Ishikawa (cell line): ENCODE results near the gene BBS10.
A peak's percentile ranks its signal among the peaks of the same experiment; 100 is the strongest.

Experiments used
- CEBPB ChIP-seq: IDR thresholded peaks from 2 replicates; pipeline ENCODE4 v1.6.1; 2012
- CREB1 ChIP-seq: IDR thresholded peaks from 2 replicates; pipeline ENCODE4 v1.6.1; 2012; ENCODE audit warnings: low read depth
- EGR1 ChIP-seq: IDR thresholded peaks from 2 replicates; pipeline ENCODE4 v1.6.1; 2012
- EP300 ChIP-seq: IDR thresholded peaks from 2 replicates; pipeline ENCODE4 v1.6.1; 2012; ENCODE audit warnings: borderline replicate concordance
- FOXM1 ChIP-seq: IDR thresholded peaks from 2 replicates; pipeline ENCODE4 v1.6.1; 2012; ENCODE audit warnings: low read depth, borderline replicate concordance
- NFIC ChIP-seq: IDR thresholded peaks from 2 replicates; pipeline ENCODE4 v1.6.1; 2012
- RAD21 ChIP-seq: IDR thresholded peaks from 2 replicates; pipeline ENCODE4 v1.6.1; 2012; ENCODE audit warnings: low read depth
- TAF1 ChIP-seq: IDR thresholded peaks from 2 replicates; pipeline ENCODE4 v1.6.1; 2012; ENCODE audit warnings: low read depth, mild to moderate bottlenecking
- TCF12 ChIP-seq: IDR thresholded peaks from 2 replicates; pipeline ENCODE4 v1.6.1; 2012; ENCODE audit warnings: low read depth
- TEAD4 ChIP-seq: IDR thresholded peaks from 2 replicates; pipeline ENCODE4 v1.6.1; 2012
- YY1 ChIP-seq: IDR thresholded peaks from 2 replicates; pipeline ENCODE4 v1.6.1; 2012; ENCODE audit warnings: low read depth
- ZBTB7A ChIP-seq: IDR thresholded peaks from 2 replicates; pipeline ENCODE4 v1.6.1; 2012; ENCODE audit warnings: low read depth
- TF ChIP-seq, protein P1 (sequence below): IDR thresholded peaks from 2 replicates; pipeline ENCODE4 v1.6.1; 2012
- TF ChIP-seq, protein P2 (sequence below): IDR thresholded peaks from 2 replicates; pipeline ENCODE4 v1.6.1; 2012; ENCODE audit warnings: low read depth, mild to moderate bottlenecking
- TF ChIP-seq, protein P3 (sequence below): IDR thresholded peaks from 2 replicates; pipeline ENCODE4 v1.6.1; 2012

The BBS10 gene

DNA sequence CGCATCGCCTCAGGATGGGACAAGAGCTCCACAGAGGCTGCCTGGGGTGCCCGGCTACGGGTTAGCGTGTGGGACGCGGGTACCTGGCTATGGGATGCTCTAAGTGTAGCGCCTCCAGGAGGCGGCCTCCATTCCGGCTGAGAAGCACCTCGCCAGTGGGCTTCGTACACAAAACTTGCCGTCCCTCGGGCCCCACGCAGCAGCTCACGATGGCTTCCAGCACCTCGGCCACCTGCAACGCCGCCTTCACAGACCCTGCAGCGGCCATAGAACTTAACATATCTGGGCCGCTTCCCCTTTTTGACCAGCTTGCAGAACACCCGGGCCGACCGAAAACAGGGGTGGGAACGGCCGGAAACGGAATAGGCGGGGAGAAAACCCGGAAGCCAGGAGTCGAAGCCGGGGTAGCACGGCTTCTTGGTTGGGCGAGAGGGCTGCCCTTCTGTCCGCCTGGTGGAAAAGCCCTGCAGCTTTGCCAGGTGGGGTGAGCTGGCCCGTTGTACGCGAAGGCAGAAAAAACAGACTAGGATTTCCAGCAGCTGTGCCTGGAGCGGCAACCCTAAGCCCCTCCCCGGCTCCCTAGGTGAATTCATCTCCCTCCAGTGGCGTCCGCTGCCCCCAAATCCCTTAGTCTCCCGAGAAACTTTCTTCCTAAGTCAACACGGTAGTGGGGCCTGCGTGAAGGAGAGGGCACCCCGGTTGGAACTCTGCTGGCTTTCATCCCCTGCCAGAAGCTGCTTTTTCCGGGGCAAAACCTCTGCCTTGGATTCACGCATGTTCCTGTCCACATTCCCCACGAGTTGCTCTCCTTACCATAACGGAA is at the start of gene BBS10:
BBS10 (minus strand) TSS at position 337 of the 823 bp plus-strand sequence; CDS start at position 280, 57 bp downstream.
- TF ChIP-seq FOXM1 (no peak), TCF12 (peak; percentile 33; the same call in 1 of the 2 replicates), TAF1 (peak; percentile 89), RAD21 (peak; percentile 23; the same call in 1 of the 2 replicates)
- TF ChIP-seq, protein P1, sequence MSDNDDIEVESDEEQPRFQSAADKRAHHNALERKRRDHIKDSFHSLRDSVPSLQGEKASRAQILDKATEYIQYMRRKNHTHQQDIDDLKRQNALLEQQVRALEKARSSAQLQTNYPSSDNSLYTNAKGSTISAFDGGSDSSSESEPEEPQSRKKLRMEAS = peak; percentile 57

DNA sequence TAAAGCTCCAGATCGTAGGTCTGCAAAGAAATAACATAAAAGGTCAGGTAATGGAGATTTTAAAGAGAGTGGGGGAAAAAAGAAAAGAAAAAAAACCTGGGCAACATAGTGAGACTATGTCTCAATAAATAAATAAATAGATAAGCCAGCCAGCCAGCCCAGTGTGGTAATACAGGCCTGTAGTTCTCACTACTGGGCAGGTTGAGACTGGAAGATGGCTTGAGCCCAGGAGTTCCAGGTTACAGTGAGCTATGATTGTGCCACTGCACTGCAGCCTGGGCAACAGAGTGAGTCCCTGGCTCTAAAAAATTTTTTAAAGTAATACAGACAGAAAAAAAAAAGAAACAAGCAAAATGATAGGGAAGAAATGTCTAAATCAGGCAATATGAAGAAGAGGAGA is 43.2 kb upstream of the BBS10 start:
- TF ChIP-seq ZBTB7A = no peak

DNA sequence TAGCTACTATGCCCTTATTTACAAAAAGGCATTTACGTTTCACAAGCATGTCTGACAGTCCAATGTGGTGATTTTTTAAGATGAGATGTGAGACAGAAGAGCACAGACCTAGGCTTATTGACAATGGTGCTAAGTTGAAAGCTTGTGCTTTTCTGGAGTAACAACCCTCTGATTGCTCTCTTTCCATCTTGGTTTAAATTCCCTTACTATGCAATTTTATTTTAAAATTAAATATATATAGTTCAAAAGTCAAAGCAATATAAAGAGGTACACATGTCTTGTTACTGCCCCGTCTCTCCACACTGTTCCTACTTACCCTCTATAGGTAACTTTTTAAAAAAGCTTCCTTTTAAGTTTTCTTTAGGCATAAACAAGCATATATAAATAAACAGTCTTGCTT is 39.4 kb upstream of the BBS10 start:
- TF ChIP-seq NFIC (no peak), TEAD4 (no peak), RAD21 (no peak), EGR1 (no peak), YY1 (no peak), ZBTB7A (no peak), TCF12 (no peak), CEBPB (no peak), FOXM1 (no peak), CREB1 (no peak), TAF1 (no peak)
- TF ChIP-seq, protein P1 = no peak
- TF ChIP-seq, protein P2, sequence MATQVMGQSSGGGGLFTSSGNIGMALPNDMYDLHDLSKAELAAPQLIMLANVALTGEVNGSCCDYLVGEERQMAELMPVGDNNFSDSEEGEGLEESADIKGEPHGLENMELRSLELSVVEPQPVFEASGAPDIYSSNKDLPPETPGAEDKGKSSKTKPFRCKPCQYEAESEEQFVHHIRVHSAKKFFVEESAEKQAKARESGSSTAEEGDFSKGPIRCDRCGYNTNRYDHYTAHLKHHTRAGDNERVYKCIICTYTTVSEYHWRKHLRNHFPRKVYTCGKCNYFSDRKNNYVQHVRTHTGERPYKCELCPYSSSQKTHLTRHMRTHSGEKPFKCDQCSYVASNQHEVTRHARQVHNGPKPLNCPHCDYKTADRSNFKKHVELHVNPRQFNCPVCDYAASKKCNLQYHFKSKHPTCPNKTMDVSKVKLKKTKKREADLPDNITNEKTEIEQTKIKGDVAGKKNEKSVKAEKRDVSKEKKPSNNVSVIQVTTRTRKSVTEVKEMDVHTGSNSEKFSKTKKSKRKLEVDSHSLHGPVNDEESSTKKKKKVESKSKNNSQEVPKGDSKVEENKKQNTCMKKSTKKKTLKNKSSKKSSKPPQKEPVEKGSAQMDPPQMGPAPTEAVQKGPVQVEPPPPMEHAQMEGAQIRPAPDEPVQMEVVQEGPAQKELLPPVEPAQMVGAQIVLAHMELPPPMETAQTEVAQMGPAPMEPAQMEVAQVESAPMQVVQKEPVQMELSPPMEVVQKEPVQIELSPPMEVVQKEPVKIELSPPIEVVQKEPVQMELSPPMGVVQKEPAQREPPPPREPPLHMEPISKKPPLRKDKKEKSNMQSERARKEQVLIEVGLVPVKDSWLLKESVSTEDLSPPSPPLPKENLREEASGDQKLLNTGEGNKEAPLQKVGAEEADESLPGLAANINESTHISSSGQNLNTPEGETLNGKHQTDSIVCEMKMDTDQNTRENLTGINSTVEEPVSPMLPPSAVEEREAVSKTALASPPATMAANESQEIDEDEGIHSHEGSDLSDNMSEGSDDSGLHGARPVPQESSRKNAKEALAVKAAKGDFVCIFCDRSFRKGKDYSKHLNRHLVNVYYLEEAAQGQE = no peak

DNA sequence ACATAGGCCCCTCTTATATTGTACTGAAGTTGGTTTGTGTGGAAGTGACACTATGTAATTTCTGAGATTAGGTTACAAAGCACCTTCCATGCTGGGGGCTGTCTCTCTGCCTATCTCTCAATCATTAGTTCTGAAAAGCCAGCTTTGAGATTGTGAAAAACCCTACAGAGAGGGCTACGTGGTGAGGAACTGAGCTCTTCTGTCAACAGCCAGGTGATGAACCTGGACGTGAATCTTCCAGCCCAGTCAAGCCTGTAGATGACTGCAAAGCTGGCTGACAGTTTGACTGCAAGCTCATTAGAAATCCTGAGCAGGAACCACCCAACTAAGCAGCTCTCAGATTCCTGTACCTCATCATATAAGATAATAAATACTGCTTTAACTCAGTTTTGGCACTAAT is 36.3 kb upstream of the BBS10 start:
- TF ChIP-seq CREB1 (no peak), TAF1 (no peak), CEBPB (no peak), EP300 (no peak), ZBTB7A (no peak), RAD21 (no peak), NFIC (no peak)

DNA sequence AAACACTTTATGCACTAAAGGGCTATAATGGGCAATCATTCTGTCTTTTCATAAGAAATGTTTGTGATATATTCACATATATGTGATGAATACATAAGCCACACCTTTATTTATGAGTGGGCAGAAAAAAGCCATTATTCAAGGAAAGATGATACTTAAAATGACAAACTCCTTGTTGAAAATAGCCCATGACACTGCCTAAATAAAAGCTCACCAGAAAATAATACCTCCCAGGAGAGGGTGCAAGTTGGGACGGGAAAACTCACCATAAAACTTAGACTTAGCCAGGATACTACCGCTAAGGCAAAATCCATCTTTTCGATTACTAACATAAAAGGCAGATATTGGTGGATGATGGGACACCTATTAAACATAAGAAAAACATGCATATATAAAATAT is 35.8 kb upstream of the BBS10 start:
- TF ChIP-seq CREB1 = no peak
- TF ChIP-seq EGR1 = no peak
- TF ChIP-seq, protein P2 = no peak
- TF ChIP-seq TEAD4 = no peak
- TF ChIP-seq, protein P1 = no peak
- TF ChIP-seq EP300 = no peak
- no peak for TF ChIP-seq TAF1
- TF ChIP-seq TCF12 = no peak
- TF ChIP-seq RAD21 = no peak
- TF ChIP-seq, protein P3, sequence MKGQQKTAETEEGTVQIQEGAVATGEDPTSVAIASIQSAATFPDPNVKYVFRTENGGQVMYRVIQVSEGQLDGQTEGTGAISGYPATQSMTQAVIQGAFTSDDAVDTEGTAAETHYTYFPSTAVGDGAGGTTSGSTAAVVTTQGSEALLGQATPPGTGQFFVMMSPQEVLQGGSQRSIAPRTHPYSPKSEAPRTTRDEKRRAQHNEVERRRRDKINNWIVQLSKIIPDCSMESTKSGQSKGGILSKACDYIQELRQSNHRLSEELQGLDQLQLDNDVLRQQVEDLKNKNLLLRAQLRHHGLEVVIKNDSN = no peak
- no peak for TF ChIP-seq CEBPB
- no peak for TF ChIP-seq ZBTB7A
- TF ChIP-seq NFIC = no peak
- no peak for TF ChIP-seq FOXM1

DNA sequence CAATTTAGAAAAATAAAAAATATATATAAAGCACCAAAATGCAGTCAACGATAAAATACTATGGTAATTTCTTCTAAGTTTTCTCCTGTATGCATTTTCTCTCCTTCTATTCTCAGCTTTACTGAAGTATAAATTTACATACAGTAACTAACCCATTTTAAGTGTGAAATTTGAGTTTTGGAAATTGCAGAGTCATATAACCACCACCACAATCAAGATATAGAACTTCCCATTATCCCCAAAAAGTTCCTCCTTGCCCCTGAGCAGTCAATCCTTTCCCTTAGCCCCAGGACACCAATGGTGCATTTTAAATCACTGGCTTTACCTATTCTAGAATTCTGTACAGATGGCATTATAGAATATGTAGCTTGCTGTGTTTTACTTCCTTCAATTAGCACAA is 31.0 kb upstream of the BBS10 start:
- TF ChIP-seq FOXM1 = no peak

DNA sequence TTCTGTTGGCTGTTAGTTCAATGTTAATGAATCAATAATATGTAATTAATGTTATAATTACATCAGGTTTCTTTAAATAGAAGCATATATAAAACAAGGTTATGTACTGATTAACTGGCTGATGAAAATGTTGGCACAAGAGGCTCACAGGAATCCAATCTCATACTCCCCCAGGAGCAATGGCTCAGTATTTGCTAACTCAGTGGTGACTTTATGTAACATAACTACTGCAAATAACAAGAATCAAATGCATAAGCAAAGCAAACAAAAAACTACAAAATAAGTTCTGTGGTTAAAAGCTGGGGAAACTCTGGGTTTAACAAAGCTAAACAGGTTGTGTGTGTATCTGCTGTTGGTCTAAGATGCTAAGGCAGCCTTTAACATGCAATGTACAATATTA is 27.7 kb upstream of the BBS10 start:
- TF ChIP-seq TAF1 (no peak), FOXM1 (no peak), TEAD4 (no peak), ZBTB7A (no peak), YY1 (no peak), EGR1 (no peak), RAD21 (no peak), NFIC (no peak), TCF12 (no peak), CEBPB (no peak)
- TF ChIP-seq, protein P1 = no peak
- TF ChIP-seq, protein P3 = no peak
- TF ChIP-seq, protein P2 = no peak
